Measurements from ENCODE around the gene KCTD7. TPM values are rescaled to one million over a fixed set of nuclear protein-coding genes. Genes with fewer than 3 reads are reported as not detected.

Gene KCTD7
- total and polyA plus RNA-seq, 7 donors: 3.2 to 23.3 (median 15.3) TPM

DNA sequence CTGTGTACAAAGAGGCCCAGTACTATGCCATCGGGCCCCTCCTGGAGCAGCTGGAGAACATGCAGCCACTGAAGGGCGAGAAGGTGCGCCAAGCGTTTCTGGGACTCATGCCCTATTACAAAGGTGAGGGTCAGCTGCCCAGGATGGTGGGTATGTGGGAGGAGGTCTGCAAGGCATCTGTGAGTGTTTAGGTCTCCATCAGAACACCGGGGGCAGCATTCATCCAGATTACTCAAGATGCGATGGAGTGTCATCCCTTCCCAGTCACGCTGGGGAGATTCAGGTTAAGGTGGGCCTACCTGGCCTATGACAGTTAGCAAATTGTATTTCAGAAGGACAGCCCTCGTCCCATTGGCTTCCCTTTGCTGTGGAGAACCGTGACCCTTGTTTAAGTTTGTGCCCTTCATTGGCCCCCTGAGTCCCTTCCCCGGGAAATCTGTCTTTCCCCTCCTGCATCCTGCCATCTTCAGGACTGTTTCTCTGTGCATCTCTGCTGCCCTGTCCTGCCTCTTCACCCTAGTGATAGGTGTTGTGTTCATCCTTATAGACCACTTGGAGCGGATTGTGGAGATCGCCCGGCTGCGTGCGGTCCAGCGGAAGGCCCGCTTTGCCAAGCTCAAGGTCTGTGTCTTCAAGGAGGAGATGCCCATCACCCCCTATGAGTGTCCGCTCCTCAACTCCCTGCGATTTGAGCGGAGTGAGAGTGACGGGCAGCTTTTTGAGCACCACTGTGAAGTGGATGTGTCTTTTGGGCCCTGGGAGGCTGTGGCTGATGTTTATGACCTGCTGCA lies 9.8 kb downstream of the KCTD7 start:
- H3K4me3 ChIP-seq: no peak overlapping the region
- H3K9me3 ChIP-seq: no peaks in the 10 kb centered on the region
- H3K36me3 ChIP-seq: peaks cover 14 to 85% (median 29%) of the 10 kb centered on the region in 4 donors
- intact Hi-C loops (cut with DNase I): no loop called here
- WGBS, 2 donors: 96% methylated on average over 21 of the region's 21 CpGs
- H3K27me3 ChIP-seq: no peaks in the 10 kb centered on the region
- no peak overlapping the region for H3K27ac ChIP-seq
- no peak for DNase-seq
- H3K4me1 ChIP-seq: peaks cover 0 to 5% (median 0%) of the 10 kb centered on the region in 4 donors
- TF ChIP-seq, protein P1, sequence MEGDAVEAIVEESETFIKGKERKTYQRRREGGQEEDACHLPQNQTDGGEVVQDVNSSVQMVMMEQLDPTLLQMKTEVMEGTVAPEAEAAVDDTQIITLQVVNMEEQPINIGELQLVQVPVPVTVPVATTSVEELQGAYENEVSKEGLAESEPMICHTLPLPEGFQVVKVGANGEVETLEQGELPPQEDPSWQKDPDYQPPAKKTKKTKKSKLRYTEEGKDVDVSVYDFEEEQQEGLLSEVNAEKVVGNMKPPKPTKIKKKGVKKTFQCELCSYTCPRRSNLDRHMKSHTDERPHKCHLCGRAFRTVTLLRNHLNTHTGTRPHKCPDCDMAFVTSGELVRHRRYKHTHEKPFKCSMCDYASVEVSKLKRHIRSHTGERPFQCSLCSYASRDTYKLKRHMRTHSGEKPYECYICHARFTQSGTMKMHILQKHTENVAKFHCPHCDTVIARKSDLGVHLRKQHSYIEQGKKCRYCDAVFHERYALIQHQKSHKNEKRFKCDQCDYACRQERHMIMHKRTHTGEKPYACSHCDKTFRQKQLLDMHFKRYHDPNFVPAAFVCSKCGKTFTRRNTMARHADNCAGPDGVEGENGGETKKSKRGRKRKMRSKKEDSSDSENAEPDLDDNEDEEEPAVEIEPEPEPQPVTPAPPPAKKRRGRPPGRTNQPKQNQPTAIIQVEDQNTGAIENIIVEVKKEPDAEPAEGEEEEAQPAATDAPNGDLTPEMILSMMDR (IDR thresholded peaks at IDR 0.05): no peak
- TF ChIP-seq EP300 (IDR thresholded peaks at IDR 0.05): no peak
- TF ChIP-seq POLR2A (IDR thresholded peaks at IDR 0.05): no peak
- TF ChIP-seq POLR2AphosphoS5 (IDR thresholded peaks at IDR 0.05): no peak

DNA sequence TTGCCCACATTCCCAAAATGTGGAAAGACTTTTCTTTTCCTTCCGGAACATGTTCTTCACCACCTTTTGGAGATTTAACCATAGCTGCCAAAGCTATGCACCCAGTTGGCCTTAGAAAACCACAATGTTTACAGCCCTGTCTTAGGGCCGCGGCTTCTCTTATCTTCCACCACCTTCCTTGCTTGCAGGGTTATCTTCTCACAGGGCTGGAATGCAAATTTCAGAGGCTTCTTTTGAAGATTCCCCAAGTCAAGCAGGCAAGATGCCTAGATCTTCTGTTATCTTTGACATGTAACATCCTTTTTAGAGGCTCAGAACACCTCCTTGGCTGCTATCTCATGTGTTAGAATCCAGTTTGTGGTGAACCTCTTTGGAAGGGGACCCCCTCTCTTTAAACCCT lies 11.1 kb downstream of the KCTD7 start:
- WGBS, 2 donors: 91% methylated on average over 3 of the region's 3 CpGs
- intact Hi-C loops (cut with DNase I): no loop called here
- no peaks in the 10 kb centered on the region for H3K9me3 ChIP-seq
- peaks cover 14 to 86% (median 29%) of the 10 kb centered on the region in 4 donors for H3K36me3 ChIP-seq
- H3K27me3 ChIP-seq: no peaks in the 10 kb centered on the region
- no peak overlapping the region for H3K27ac ChIP-seq
- no peak overlapping the region for H3K4me3 ChIP-seq
- DNase-seq: no peak
- TF ChIP-seq POLR2AphosphoS5 (IDR thresholded peaks at IDR 0.05) (no peak), POLR2A (IDR thresholded peaks at IDR 0.05) (no peak)
- TF ChIP-seq, protein P1 (IDR thresholded peaks at IDR 0.05): no peak
- H3K4me1 ChIP-seq: peaks cover 0 to 3% (median 0%) of the 10 kb centered on the region in 4 donors

DNA sequence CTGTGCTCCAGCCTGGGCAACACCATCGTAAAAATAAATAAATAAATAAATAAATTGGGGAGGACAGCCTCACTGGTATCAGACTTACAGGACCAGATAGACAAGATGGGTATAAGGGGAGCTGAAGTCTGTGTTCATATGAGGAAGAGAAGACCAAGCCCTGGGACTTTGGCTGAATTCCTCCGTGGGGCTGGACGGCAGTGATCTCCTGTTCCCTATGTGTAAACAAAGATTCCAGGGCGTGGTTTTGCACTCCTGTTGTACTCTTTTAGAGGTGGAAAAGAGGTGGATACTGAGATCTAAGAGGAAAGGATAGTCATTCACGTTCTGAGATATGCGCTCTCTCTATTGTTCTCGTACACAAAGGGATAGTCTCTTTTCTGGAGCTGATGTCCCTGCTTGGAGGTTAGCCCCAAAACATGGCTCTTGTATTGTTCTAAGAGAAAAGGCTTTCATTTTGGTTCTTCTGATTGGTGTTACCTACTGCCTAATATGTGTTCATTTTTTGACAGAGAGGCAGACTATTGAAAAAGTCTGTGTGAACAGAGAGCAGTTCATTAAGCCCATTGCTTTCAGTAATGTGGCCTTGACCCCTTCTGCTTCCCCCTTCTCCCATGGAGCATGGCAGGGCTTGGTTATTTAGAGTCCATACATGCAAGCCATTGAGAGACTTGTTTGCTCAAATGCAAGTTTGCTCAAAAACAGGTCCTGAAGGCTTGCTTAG lies 12.3 kb downstream of the KCTD7 start:
- DNase-seq: no peak
- Histone ChIP-seq H3K27ac (no peak overlapping the region), H3K9me3 (no peaks in the 10 kb centered on the region), H3K27me3 (no peaks in the 10 kb centered on the region), H3K36me3 (peaks cover 14 to 84% (median 29%) of the 10 kb centered on the region in 4 donors), H3K4me3 (no peak overlapping the region), H3K4me1 (no peaks in the 10 kb centered on the region)
- intact Hi-C loops (cut with DNase I): no loop called here
- TF ChIP-seq, protein P1 (IDR thresholded peaks at IDR 0.05): no peak
- TF ChIP-seq EP300 (IDR thresholded peaks at IDR 0.05): no peak
- no peak for TF ChIP-seq POLR2A (IDR thresholded peaks at IDR 0.05)
- TF ChIP-seq POLR2AphosphoS5 (IDR thresholded peaks at IDR 0.05): no peak
- WGBS, 2 donors: 27 to 74% methylated on average over 7 of the region's 7 CpGs

DNA sequence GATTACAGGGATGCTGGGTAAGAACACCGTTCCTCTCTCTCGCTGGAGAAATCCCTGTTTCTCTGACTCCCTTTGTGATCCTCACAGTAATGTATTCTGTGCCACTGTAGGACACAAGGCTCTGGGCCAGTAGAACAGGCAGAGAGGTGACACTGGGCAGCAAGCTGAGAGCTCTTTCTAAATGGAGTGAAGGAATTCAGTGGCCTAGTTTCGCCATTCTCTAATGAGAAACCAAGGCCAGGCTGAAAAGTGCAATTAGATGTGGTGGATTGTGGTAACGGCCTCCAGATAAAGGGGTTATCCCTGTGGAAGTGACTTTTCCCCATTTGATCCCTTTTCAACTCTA lies 12.8 kb downstream of the KCTD7 start:
- intact Hi-C loops (cut with DNase I): no loop called here
- H3K36me3 ChIP-seq: peaks cover 14 to 88% (median 29%) of the 10 kb centered on the region in 4 donors
- no peaks in the 10 kb centered on the region for H3K9me3 ChIP-seq
- H3K27me3 ChIP-seq: no peaks in the 10 kb centered on the region
- no peak overlapping the region for H3K4me3 ChIP-seq
- H3K27ac ChIP-seq: no peak overlapping the region
- DNase-seq: no peak
- TF ChIP-seq POLR2AphosphoS5 (IDR thresholded peaks at IDR 0.05) (no peak), EP300 (IDR thresholded peaks at IDR 0.05) (no peak), POLR2A (IDR thresholded peaks at IDR 0.05) (no peak)
- TF ChIP-seq, protein P1 (IDR thresholded peaks at IDR 0.05): no peak
- no peaks in the 10 kb centered on the region for H3K4me1 ChIP-seq
- WGBS, 2 donors: 93 to 95% methylated on average over 4 of the region's 4 CpGs

All from sigmoid colon (tissue), 7 donors.